H9 (cell line): Measurements from ENCODE around the gene ZNF880. TPM values are rescaled to one million over a fixed set of nuclear protein-coding genes. Genes with fewer than 3 reads are reported as not detected.

Experiments used
- DNase-seq: peaks from one replicate; pipeline ENCODE4 v3.0.0-alpha.2; 2017
- H2AFZ ChIP-seq: one replicate; pipeline ENCODE4 v1.6.1; 2013; ENCODE audit warnings: mild to moderate bottlenecking, low read length, control low read depth, moderate library complexity
- H2AK5ac ChIP-seq: 2 replicates; pipeline ENCODE4 v1.6.1; 2013; ENCODE audit warnings: low read length, control low read depth, mixed read lengths; ENCODE audit not compliant: insufficient read length
- H2BK120ac ChIP-seq: one replicate; pipeline ENCODE4 v1.6.1; 2013; ENCODE audit warnings: low read depth, mild to moderate bottlenecking, low read length, control low read depth, inconsistent platforms; ENCODE audit not compliant: poor library complexity, severe bottlenecking
- H2BK12ac ChIP-seq: 2 replicates; pipeline ENCODE4 v1.6.1; 2013; ENCODE audit warnings: low read length, control low read depth, mixed read lengths, low read depth; ENCODE audit not compliant: insufficient read length
- H2BK15ac ChIP-seq: 2 replicates; pipeline ENCODE4 v1.6.1; 2013; ENCODE audit warnings: low read depth, low read length, control low read depth
- H2BK20ac ChIP-seq: one replicate; pipeline ENCODE4 v1.6.1; 2013; ENCODE audit warnings: low read depth, mild to moderate bottlenecking, low read length, control low read depth, inconsistent platforms; ENCODE audit not compliant: poor library complexity, severe bottlenecking
- H2BK5ac ChIP-seq: 2 replicates; pipeline ENCODE4 v1.6.1; 2013; ENCODE audit warnings: low read length, control low read depth, mixed read lengths; ENCODE audit not compliant: insufficient read length
- H3K14ac ChIP-seq: 2 replicates; pipeline ENCODE4 v1.6.1; 2013; ENCODE audit warnings: low read length, control low read depth; ENCODE audit not compliant: insufficient read depth
- H3K18ac ChIP-seq: 2 replicates; pipeline ENCODE4 v1.6.1; 2013; ENCODE audit warnings: low read depth, mild to moderate bottlenecking, mixed read lengths, low read length, control low read depth; ENCODE audit not compliant: insufficient read length
- H3K23ac ChIP-seq: 2 replicates; pipeline ENCODE4 v1.6.1; 2013; ENCODE audit warnings: low read length, control low read depth, mixed read lengths, low read depth; ENCODE audit not compliant: insufficient read length
- H3K23me2 ChIP-seq: 2 replicates; pipeline ENCODE4 v1.6.1; 2013; ENCODE audit warnings: low read depth, mild to moderate bottlenecking, mixed read lengths, low read length, control low read depth; ENCODE audit not compliant: insufficient read length, poor library complexity, severe bottlenecking
- H3K27ac ChIP-seq: 2 replicates; pipeline ENCODE4 v1.5.1; 2013; ENCODE audit warnings: low read length, control low read depth, mixed read lengths, low read depth; ENCODE audit not compliant: insufficient read length
- H3K27me3 ChIP-seq: 2 replicates; pipeline ENCODE4 v1.6.1; 2013; ENCODE audit warnings: low read length, control low read depth, inconsistent platforms; ENCODE audit not compliant: insufficient read depth
- H3K4ac ChIP-seq: 2 replicates; pipeline ENCODE4 v1.6.1; 2013; ENCODE audit warnings: low read depth, mild to moderate bottlenecking, control low read depth, inconsistent platforms, low read length, moderate library complexity
- H3K4me1 ChIP-seq: 2 replicates; pipeline ENCODE4 v1.6.1; 2013; ENCODE audit warnings: low read length, control low read depth, inconsistent platforms; ENCODE audit not compliant: insufficient read depth
- H3K4me2 ChIP-seq: 2 replicates; pipeline ENCODE4 v1.6.1; 2013; ENCODE audit warnings: low read length, control low read depth, mixed read lengths; ENCODE audit not compliant: insufficient read length, insufficient read depth
- H3K56ac ChIP-seq: 2 replicates; pipeline ENCODE4 v1.6.1; 2013; ENCODE audit warnings: low read depth, mild to moderate bottlenecking, mixed read lengths, low read length, control low read depth; ENCODE audit not compliant: insufficient read length
- H3K79me1 ChIP-seq: 2 replicates; pipeline ENCODE4 v1.6.1; 2013; ENCODE audit warnings: low read depth, mild to moderate bottlenecking, moderate library complexity, low read length, control low read depth, inconsistent platforms; ENCODE audit not compliant: insufficient read depth, poor library complexity, severe bottlenecking
- H3K79me2 ChIP-seq: 2 replicates; pipeline ENCODE4 v1.6.1; 2013; ENCODE audit warnings: low read length, control low read depth, inconsistent platforms; ENCODE audit not compliant: insufficient read depth
- H3K9ac ChIP-seq: 2 replicates; pipeline ENCODE4 v1.6.1; 2013; ENCODE audit warnings: low read length, control low read depth, mixed read lengths; ENCODE audit not compliant: insufficient read length; ENCODE audit errors: extremely low read depth
- H3K9me3 ChIP-seq: one replicate; pipeline ENCODE4 v1.6.1; 2013; ENCODE audit warnings: low read depth, low read length, inconsistent platforms; ENCODE audit not compliant: control insufficient read depth
- H3T11ph ChIP-seq: one replicate; pipeline ENCODE4 v1.6.1; 2013; ENCODE audit warnings: mild to moderate bottlenecking, low read length, control low read depth, inconsistent platforms
- H4K20me1 ChIP-seq: one replicate; pipeline ENCODE4 v1.6.1; 2013; ENCODE audit not compliant: control insufficient read depth, insufficient read length, insufficient read depth
- H4K5ac ChIP-seq: 2 replicates; pipeline ENCODE4 v1.6.1; 2013; ENCODE audit warnings: low read depth, mild to moderate bottlenecking, mixed read lengths, low read length, control low read depth; ENCODE audit not compliant: insufficient read length
- H4K8ac ChIP-seq: replicated peaks from 2 replicates; pipeline ENCODE4 v1.6.1; 2013; ENCODE audit warnings: low read length, control low read depth, mixed read lengths, low read depth; ENCODE audit not compliant: insufficient read length
- H4K91ac ChIP-seq: 2 replicates; pipeline ENCODE4 v1.6.1; 2013; ENCODE audit warnings: low read depth, mild to moderate bottlenecking, moderate library complexity, mixed read lengths, low read length, control low read depth; ENCODE audit not compliant: insufficient read length
- H3K27ac Mint-ChIP-seq, 3 experiments: 2 replicates in 2 of 3; 3 replicates in 1 of 3; pipeline ENCODE4 v1.8.0; 2020 to 2021; ENCODE audit warnings: mixed read lengths in 3 of 3, mild to moderate bottlenecking in 1 of 3, moderate library complexity in 1 of 3
- H3K27me3 Mint-ChIP-seq: 2 replicates; pipeline ENCODE4 v1.8.0; 2021; ENCODE audit warnings: low read depth, mild to moderate bottlenecking, moderate library complexity, mixed read lengths
- H3K36me3 Mint-ChIP-seq, 3 experiments: 2 replicates in 2 of 3; 3 replicates in 1 of 3; pipeline ENCODE4 v1.8.0; 2020 to 2021; ENCODE audit warnings: low read depth in 3 of 3, mixed read lengths in 3 of 3; ENCODE audit not compliant: insufficient read depth in 1 of 3
- H3K4me1 Mint-ChIP-seq, 2 experiments: 2 replicates each; pipeline ENCODE4 v1.8.0; 2020; ENCODE audit warnings: mixed read lengths in 2 of 2
- H3K4me3 Mint-ChIP-seq, 2 experiments: 2 replicates in 1 of 2; 3 replicates in 1 of 2; pipeline ENCODE4 v1.8.0; 2020 to 2021; ENCODE audit warnings: mild to moderate bottlenecking in 2 of 2, mixed read lengths in 2 of 2, moderate library complexity in 1 of 2
- H3K9me3 Mint-ChIP-seq, 2 experiments: 2 replicates in 1 of 2; 3 replicates in 1 of 2; pipeline ENCODE4 v1.8.0; 2020; ENCODE audit warnings: mild to moderate bottlenecking in 2 of 2, mixed read lengths in 2 of 2, moderate library complexity in 1 of 2
- WGBS: extraction: QIAGEN DNeasy Blood & Tissue Kit; methylation state at CpG from one replicate; pipeline ENCODE4 v1.1.7; 2013; ENCODE audit warnings: missing lambda C conversion rate, low lambda C conversion rate, mixed read lengths; ENCODE audit not compliant: insufficient read length; ENCODE audit errors: extremely low coverage; 5-methylcytosine and 5-hydroxymethylcytosine counted together
- total RNA-seq: library from RNA; stranded (reverse); gene quantifications from 2 replicates; pipeline ENCODE4 v1.2.1, GENCODE V29; 2021
- TF ChIP-seq, protein P1 (sequence below): fragments of 200-600 bp; sonication (generic); conservative IDR thresholded peaks from 3 replicates; pipeline ENCODE4 v1.8.0; 2021; ENCODE audit warnings: antibody characterized with exemption, mild to moderate bottlenecking

ZNF880 gene
- total RNA-seq, 1 experiment from 2014 or later, result 1.9 TPM

DNA sequence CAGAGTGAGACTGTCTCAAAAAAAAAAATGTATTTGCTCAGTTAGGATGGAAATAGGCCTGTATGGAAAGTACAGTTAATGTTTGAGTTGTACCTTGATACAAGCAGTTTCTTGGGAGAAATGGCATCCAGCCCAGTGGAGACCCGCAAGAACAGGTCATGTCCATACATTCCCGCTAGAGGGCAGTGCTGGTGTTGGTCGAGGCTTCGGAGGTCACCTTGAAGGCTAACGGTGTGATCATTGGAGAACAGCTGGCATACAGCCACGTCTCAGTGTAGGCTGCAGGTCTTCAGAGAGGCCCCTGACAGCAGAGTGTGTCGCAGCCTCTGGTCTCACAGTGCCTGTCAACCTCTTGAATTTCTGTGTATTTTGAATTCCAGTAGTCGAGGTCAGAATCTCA lies 26.2 kb upstream of the ZNF880 start:
- WGBS, result no CpG with 5 or more reads among the region's 8 CpGs
- Histone ChIP-seq H3K9ac (no peak overlapping the region), H3K27me3 (no peaks in the 10 kb centered on the region), H3T11ph (no peak overlapping the region), H4K91ac (no peak overlapping the region), H4K5ac (no peak overlapping the region), H2AFZ (no peak overlapping the region), H3K23me2 (no peaks in the 10 kb centered on the region), H2BK120ac (no peak overlapping the region), H2BK20ac (no peak overlapping the region), H3K56ac (no peak overlapping the region), H3K4me2 (no peak overlapping the region), H3K18ac (no peak overlapping the region), H2BK12ac (no peak overlapping the region), H3K9me3 (no peaks in the 10 kb centered on the region), H4K20me1 (no peaks in the 10 kb centered on the region), H4K8ac (no peak overlapping the region), H3K14ac (no peak overlapping the region), H3K79me1 (no peaks in the 10 kb centered on the region), H3K4ac (no peak overlapping the region), H2BK15ac (no peak overlapping the region), H2AK5ac (no peak overlapping the region), H3K23ac (no peak overlapping the region), H2BK5ac (no peak overlapping the region), H3K79me2 (no peaks in the 10 kb centered on the region), H3K27ac (no peak overlapping the region), H3K4me1 (no peaks in the 10 kb centered on the region)
- Mint-ChIP-seq H3K9me3 (peaks cover 3 to 16% of the 10 kb centered on the region in 2 experiments), H3K4me1 (peaks cover 0 to 2% of the 10 kb centered on the region in 2 experiments; a peak in 2 of 4 replicates), H3K4me3 (no peak overlapping the region), H3K36me3 (peaks cover 11 to 25% (median 21%) of the 10 kb centered on the region in 3 experiments), H3K27me3 (no peaks in the 10 kb centered on the region; the same call in 1 of the 2 replicates), H3K27ac (peak overlapping the region in 2 of 3 experiments; percentile 76 to 82; a peak in 1 of 7 replicates)
- TF ChIP-seq, protein P1, sequence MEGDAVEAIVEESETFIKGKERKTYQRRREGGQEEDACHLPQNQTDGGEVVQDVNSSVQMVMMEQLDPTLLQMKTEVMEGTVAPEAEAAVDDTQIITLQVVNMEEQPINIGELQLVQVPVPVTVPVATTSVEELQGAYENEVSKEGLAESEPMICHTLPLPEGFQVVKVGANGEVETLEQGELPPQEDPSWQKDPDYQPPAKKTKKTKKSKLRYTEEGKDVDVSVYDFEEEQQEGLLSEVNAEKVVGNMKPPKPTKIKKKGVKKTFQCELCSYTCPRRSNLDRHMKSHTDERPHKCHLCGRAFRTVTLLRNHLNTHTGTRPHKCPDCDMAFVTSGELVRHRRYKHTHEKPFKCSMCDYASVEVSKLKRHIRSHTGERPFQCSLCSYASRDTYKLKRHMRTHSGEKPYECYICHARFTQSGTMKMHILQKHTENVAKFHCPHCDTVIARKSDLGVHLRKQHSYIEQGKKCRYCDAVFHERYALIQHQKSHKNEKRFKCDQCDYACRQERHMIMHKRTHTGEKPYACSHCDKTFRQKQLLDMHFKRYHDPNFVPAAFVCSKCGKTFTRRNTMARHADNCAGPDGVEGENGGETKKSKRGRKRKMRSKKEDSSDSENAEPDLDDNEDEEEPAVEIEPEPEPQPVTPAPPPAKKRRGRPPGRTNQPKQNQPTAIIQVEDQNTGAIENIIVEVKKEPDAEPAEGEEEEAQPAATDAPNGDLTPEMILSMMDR, result peak; percentile 87
- DNase-seq, result peak; percentile 85
